GM19455 (cell line): ENCODE measurements around the gene IGFBP5.

Experiments used
- ATAC-seq: cut with Tn5 transposase; IDR thresholded peaks from one replicate; pipeline ENCODE4 v1.9.1; 2021; ENCODE audit not compliant: unreplicated experiment

The IGFBP5 gene

DNA sequence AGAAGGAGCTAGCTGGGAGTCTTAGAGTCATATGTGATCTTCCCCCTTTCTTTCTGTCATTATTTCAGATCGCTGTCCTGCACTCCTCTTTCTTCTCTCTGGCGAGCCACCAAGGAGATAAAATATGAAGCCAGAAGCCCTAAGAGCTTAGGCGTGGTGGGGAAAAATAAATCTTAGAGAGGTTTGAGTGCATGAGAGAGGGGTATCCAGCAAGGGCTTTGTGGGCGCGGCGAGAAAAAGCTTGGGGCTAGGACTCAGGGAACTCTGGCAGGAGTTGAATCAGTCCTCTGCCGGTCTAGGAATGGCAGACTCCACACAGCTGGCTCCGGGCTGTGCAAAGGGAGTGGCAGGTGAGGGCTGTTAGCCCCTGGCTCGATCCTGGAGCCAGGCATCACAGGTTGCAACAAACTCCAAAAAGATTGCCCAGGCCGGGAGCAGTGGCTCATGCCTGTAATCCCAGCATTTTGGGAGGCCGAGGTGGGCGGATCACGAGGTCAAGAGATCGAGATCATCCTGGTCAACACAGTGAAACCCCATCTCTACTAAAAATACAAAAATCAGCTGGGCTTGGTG, 20.1 kb upstream of the IGFBP5 start:
- no peak for ATAC-seq

DNA sequence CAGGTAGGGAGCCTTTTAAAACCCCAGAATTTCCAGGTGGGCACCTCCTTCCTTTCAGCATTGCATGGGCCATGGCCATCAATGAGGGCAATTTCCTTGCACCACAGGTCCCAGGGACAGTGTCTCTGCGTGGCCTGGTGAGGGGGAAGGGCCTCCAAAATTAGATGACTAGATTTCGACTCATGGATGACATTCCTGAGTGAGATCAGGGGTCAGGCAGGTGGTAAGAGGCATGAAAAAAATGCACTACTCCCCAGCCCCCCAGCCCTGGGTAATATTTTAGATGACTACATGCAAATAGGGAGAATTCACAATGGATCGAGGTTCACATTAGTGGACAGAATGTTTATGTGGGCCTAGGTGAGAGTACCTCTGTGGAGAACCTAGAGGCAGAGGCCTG, 19.0 kb upstream of the IGFBP5 start:
- no peak for ATAC-seq

DNA sequence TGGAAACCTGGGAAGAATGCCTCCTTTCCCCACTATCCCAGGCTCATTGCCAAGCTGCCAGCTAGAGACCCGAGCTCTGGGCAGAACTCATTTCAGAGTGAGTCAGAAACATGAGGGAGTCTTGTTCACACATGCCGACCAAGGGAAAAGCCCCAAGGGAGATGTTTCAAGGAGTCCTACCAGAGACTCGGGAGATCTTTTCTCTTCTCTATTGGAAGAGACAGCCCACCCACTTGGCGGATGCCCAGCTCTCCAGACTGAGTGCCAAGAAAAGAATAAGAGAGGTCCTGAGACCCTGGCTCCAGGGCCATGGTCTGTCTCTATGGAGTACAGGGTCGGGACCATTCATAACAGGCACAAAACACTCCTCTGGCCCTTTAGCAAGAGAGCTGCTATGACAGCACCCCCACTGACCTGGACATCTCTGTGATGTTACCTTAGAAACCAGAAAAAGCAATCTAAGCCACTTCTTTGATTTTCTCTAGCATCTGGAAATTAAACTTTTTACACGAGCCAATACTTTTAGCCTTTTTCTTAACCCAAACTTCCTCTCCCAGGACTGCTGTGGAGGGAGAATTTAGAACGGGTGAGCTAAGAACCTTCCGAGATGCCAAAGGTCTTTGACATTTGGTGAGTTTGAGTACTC, 18.5 kb upstream of the IGFBP5 start:
- no peak for ATAC-seq

DNA sequence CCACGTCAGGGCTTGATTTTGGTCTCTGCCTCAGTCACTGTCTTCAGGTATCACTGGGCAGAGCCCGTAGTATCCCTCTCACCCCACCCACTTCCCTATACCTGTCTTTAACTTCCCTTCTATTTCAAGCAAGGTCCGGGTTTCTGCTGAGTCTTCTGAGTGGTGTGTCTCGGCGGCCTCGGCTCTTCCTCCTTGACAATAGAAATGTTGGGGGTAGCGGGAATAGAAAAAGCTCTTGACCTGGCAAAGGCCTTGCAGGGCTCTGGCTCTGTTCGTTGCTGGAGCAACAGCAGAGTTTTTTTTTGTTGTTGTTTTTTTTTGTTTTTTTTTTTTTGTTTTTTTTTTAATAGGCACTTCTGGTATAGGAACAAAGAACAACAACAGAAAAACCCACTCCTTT, 16.0 kb upstream of the IGFBP5 start:
- no peak for ATAC-seq

DNA sequence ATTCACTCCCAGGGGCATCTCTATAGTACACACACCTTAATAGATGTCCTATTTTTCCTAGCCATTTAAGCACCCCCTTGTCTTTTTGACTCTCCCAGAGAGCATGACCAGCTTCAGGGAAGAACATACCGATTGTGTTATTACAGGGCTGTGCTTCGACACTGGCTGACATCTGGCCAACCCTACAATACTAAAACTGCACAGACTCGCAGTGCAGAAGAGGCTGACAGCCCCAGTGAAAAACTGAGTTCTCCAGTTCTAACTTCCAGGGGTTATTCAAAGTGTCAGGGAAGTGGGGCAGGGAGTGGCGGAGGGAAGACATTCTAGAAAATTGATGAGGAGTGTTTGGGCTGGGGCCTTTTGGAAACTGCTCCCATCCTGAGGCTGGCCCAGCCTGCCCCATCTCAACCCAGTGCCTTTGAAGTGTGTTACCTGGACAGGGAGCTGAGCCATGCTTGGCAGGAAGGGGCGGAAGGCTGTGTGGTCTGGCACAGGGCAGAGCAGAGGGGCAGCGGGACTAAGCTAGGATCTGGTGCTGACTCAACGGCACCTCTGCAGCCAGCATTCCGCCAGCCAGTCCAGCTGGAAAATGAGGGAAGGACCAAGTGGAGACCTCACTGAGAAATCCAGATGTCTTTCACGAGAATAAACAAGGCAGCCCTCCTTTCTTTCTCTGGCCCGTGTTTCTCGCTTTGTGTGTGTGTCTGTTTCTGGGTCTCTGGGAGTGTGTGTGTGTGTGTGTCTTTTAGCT, 15.4 kb upstream of the IGFBP5 start:
- no peak for ATAC-seq

DNA sequence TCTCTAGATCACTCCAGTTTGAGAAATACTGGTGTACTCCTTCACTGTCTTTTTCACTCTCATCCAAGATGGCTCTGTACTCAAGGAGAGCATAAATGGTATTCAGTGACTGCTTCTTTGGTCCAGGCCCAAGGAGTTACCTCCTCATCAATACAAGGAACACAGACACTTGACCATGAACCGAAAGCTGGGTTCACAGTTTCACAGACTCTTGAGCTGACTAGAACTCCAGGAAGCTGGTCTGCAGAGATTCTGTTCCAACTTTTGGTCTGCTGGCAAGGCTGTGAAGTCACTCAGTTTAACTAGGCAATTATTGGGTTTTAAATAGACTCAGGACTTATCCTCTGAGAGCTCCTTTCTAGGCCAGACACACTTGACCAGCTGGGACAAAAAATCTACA, 7.4 kb upstream of the IGFBP5 start:
- ATAC-seq: no peak

DNA sequence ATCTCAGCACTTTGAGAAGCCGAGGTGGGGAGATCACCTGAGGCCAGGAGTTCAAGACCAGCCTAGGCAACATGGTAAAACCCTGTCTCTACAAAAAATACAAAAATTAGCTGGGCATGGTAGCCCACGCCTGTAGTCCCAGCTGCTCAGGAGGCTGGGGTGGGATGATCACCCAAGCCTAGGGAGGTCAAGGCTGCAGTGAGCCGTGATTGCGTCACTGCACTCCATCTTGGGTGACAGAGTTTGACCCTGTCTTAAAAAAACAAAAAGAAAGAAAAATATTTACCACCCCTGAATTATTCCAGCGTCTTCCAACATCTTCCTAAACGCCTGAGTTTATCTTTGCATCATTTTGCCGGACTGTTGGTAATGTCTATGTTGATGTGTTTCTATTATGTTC, 6.2 kb upstream of the IGFBP5 start:
- ATAC-seq: no peak

DNA sequence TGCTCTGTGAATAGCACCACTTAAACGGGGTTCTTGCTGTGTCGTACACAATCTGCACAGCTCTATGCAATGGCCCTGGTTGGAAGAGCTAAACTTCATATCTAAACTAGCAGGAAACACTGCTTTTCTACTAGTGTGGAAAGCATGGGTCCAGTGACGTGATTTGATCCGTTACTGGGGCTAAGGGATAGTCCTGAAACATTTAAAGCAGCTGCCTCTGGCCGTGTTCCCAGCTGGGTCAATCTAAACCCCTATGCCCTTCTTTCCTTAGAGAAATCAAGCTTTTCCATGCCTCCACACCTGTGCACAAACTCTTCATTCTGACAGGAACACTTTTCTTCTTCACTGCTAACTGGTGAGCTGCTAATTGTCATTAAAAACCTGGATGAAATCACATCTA, 5.4 kb upstream of the IGFBP5 start:
- no peak for ATAC-seq

DNA sequence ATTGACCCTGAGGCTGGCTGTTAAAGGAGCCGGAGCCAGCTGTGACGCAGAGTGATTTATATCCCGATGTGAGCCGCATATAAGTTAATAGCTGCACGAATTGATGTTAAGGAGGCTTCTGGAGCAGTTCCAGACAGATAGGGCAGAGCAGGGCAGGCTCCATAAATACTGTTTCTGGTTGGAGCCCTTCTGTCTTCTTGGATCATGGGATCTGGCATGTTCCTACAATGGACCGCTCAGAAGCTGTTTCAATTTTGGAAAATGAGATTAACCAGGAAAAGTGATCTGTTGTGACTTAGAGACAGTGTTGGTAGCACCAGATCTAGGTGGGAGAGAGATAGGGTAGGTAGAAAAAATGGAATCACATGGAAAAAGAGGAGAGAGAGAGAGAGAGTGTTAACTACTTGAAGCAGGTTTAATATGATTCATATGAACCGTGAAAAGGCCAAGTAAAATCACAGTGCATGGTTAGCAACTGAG, 4.8 kb upstream of the IGFBP5 start:
- no peak for ATAC-seq

DNA sequence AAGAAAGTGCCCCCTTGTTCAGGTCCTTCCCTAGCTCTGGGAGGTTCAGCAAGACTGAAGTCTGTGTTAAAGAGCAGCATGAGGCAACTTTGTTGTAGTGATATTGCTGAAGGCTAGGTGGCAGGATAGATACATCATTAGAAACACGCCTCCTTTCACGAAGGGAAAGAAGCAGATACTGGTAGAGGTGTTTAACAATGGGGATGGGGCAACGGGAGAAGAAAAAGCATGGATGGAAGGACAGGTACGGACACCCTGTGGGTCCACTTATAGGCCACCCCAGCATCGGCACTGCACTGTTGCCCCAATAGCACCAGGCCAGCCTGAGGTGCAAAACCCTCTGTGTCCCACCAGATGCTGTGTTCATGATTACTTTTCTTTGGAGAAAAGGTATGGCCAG, 3.5 kb upstream of the IGFBP5 start:
- no peak for ATAC-seq

DNA sequence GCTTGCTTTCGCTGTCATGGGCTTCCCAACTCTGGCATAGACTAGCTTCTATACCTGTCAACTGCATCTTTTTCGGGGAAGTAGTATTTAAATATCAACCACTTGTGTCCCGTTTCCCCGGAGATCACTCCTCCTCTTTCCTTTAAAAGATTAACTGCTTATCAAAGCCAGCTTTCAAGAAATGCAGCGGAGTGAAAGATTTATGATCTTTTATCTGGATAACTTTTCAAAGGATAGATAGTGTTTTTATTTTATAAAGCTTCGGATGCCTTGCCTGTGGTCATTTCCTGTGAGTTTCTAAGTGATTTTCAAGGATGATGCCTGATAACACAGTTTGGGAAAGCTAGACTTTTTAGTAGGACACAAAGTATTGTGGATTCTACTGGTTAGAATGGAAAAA, 2.9 kb upstream of the IGFBP5 start:
- ATAC-seq: no peak

DNA sequence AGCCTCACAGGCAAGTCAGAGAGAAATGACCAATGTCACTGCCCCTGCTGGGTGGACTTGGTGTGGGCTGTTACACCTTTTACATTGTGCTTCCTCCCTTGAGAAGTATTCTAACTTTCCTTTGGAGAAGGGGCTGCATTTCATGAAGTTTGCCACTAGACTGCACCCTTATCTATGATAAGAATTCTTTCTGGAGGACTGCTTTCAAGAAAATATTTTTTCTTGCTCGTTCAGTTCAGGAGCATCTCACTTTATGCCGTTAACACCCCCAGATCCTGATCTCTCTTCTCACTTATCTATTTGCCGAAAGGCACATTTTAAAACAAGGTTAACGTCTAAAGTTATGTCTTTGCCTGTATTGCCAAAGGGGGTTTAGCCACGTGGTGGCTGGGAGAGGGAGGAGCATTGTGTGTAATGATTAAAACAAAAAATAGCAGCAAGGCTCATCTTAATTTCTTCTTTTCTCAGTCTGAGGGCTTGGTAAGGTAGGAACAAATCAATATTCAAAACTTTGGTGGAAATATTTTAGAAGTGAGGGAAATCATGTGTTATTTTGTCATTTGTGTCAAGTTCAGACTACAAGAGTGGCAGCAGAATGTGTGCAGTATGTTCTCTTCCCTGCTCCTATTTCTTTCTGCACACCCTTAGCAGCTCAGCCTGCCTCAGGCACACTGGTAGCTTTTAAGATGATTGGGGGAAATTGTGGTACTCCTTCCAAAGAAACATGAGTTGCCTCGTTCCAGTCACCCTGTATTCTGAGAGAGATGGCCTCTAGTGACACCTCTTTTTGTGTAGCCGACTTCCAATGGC, 1.6 kb upstream of the IGFBP5 start:
- ATAC-seq: no peak

DNA sequence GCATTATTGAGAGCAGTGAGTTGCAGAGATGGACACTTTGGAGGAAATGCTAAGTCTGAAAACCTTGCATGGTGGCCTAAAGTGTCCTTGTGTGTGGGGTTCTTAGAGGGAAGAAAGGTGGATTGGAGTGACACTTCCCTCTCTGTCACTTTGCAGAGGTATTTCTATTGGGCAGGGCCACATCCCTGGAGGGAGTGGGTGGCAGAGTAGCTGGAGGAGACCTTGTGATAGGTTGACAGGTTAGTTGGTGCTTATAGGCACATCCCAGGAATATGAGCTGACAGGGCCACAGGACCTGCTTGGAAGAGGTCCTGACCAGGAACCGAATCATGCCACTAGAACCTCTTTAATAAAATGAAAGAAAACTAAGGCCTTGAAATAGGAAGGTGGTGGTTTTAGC, 972 bp upstream of the IGFBP5 start:
- ATAC-seq: no peak

DNA sequence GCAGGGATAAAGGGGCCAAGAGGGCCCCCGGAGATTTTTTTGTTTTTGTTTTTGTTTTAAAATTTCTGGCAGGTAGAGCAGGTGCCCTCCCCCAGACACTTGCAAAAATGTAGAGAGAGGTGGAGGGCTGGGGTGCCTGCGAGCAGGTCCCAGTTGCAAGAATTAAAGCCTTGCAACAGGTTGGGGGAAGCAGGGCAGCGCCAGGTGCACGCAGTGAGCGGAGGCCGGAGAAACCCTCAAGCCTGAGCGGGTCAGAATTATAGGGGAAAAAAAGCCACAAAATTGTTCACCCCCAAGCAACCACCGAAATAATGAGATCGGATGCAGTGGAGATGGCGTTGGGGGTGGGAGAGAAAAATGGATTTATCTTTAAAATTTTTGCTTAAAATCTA, 527 bp downstream of the IGFBP5 start:
- no peak for ATAC-seq

DNA sequence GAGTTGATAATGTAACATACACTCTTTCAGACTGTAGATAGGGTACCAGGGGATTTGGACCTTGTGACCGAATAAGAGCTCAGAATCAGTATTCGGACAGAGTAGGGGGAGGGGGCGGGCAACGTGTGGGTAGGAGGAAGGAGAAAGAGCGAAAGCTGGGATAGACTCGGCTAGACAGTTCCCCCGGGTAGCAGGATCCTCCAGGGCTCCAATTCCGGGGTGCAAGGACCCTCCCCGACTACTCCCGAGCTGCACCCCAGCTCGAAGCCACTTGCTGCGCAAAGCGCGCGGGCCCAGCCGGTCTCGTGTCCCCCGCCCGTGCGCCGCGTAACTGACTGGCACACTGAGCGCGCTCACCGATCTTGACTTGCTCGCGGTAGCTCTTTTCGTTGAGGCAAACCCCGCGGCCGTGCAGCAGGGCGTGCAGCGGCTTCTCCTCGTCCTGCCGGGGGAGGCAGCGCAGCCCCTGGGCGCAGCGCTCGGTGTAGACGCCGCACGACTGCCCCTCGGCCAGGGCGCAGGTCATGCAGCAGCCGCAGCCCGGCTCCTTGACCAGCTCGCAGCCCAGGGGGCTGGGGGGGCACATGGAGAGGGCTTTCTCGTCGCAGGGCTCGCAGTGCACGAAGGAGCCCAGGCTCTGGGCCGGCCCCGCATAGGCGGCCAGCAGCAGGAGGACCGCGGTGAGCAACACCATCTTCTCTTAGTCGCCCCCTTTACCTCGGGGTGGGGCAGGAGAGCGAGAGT, 1.1 kb downstream of the IGFBP5 start:
- ATAC-seq: no peak

DNA sequence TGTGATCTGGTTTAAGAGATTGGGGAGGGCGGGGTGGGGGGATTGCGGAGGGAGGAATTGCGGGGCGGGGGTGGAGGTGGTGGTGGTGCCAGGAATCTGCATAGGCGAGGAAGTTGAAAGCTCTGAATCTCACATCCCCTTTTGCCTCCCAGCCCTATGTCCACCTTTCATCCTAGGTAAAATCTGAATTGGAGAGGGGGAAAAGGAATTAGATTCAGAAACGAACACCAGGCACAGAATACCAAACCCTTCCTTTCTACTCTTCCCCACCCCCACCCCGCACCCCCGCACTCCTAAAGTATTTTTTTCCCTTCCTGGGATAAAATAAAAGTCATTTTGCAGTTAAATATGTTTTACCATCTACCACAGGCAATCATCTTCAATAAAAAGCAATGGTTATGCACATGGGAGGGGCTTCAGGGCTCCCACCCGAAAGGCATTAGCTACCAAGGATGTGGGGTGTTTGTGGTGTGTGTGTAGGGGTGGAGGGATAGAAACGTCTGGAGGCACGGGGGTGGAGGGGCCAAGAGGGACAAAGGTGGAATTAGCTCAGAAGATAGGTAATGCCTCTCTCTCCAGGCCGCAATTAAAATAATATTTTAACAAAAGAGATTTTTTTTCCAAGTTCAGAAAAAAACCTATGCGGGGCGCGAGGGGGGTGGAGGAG, 1.8 kb downstream of the IGFBP5 start:
- ATAC-seq: no peak

DNA sequence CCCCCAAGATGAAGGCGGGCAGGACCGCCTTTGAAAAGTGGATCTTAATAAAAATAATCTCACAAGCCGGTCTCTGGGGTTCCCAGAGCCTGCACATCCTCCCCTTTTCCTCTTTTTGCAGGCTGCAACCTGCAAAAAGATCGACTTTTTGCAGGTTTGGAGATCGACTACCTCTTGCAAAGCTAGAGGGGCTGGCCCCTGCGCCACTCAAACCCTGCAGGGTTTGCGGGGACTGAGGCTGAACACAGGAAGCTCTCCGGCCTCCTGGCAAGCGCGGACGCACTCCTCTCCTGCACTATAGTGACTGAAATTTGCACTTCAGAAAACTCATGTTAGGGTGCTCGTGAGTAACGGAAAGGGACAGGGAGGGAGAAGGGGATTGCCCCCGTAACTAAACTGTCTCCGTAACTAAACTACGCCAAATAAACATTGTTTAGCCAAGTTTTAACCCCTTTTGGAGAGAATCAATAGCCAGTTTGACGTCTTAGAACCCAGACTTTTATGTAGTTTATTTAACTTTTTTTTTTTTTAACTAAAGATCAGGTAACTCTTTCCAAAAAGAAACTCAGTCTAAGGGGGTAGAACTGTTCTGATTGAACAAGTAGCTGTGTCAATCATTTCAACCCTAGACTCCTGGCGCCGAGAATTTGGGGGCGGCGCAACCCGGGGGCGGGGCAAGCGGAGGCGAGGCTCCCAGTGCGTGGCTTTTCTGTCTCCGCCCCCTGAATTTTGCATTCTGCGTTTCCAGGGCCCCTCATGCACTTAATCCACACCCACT, 2.5 kb downstream of the IGFBP5 start:
- ATAC-seq: no peak

DNA sequence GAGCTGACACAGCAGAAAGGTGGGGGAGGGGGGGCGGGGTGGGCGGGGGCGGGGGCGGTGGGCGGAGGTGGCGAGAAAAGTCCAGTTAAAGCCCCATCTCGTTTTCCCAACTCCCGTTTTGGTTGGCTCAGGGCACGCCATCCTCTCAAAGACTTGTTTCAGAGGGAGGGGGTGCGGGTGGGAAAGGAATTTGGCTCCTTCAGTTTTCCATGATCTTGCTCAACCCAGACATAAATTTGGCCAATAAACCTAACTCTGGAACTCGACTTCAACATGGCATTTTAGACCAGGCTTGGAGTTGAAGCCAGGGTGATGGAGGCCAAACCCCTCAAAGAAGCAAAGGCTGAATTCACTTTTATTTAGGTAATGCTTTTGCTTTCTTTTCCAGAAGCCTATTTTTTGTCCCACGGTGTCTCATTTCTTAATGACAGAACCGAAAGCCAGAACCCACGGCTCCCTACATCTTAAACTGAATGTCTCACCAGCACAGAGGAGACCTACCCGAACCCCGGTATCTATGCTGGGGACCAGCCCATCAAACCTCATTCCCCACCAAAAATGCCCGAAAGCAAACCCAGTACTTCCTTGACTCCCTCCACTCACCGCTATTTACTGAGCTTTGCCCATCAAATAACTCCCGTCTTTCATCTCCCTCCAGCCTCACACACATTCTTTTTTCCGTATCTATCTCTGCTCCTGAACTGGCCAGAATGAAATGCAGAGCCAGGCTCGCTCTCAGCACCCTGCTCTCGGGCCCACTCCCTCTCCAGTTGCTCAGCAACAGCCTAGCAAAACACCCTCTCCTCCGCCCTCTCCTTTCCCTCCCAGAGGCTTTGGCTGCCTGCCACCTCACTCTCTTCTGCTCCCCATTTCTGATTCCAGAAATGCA, 4.3 kb downstream of the IGFBP5 start:
- ATAC-seq: no peak

DNA sequence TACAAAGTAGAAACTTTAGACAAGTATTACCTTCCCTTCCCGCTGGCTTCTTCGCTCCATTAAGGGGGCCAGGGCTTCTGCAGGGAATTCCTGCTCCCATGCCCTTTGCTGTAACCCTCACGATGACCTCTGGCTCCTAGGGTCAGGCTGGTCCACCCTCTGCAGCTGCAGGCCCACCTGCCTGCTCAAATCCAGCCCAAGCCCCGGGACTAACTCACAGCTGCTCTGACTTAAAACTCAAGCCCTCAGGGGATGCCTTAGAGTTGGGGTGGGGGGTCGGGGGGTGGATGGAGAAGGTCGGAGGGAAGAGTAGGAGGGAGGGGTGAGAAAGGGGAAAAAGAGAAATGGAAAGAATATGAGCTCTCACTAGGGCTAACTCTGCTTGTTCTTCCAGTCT, 4.9 kb downstream of the IGFBP5 start:
- no peak for ATAC-seq
